Prostate gland (tissue), 2 donors: ENCODE measurements around the gene DPP9. TPM values are rescaled to one million over a fixed set of nuclear protein-coding genes. Genes with fewer than 3 reads are reported as not detected.
A peak's percentile ranks its signal among the peaks of the same experiment; 100 is the strongest.

Source experiments
- DNase-seq: peaks from one replicate; pipeline ENCODE4 v3.0.0-alpha.2; 2019; ENCODE audit warnings: low spot score
- H3K27ac ChIP-seq, 2 donors: fragments of 200-600 bp; sonication (generic); 2 replicates each; pipeline ENCODE4 v1.5.1; 2017 to 2019
- H3K27me3 ChIP-seq: fragments of 200-600 bp; sonication (generic); replicated peaks from 2 replicates; pipeline ENCODE4 v1.5.1; 2019; ENCODE audit not compliant: insufficient read depth
- H3K36me3 ChIP-seq, 2 donors: fragments of 200-600 bp; sonication (generic); 1 replicate in 1 of 2; 2 replicates in 1 of 2; pipeline versions ENCODE4 v1.5.1 to v1.8.1; 2017 to 2019
- H3K4me1 ChIP-seq: fragments of 200-600 bp; sonication (generic); replicated peaks from 2 replicates; pipeline ENCODE4 v1.5.1; 2019
- H3K4me3 ChIP-seq, 2 donors: fragments of 200-600 bp; sonication (generic); 2 replicates each; pipeline ENCODE4 v1.5.1; 2017 to 2019
- H3K9me3 ChIP-seq: fragments of 200-600 bp; sonication (generic); 2 replicates; pipeline ENCODE4 v1.5.1; 2017
- CTCF ChIP-seq, 4 experiments: fragments of 200-600 bp in 2 of 4; fragments of 450-650 bp in 2 of 4; sonication (generic) in 2 of 4; IDR thresholded peaks; 1 replicate in 3 of 4; 2 replicates in 1 of 4; pipeline ENCODE4 v1.5.1; 2016 to 2019; ENCODE audit warnings: antibody characterized with exemption in 4 of 4, mild to moderate bottlenecking in 2 of 4, moderate library complexity in 2 of 4
- POLR2AphosphoS5 ChIP-seq: sonication (generic); formaldehyde crosslinking; IDR thresholded peaks from one replicate; pipeline ENCODE4 v1.6.1; 2017; ENCODE audit warnings: antibody characterized with exemption
- WGBS: methylation state at CpG from one replicate; pipeline ENCODE4 v1.1.5; 2018; 5-methylcytosine and 5-hydroxymethylcytosine counted together
- intact Hi-C: fragments of 100-400 bp; cut with DNase I; formaldehyde crosslinking; loops from one replicate; pipeline ENCODE4 v1.14.2; 2022
- microRNA-seq: library from miRNA; unstranded; fragments of <30 nt; microRNA quantifications from one replicate; pipeline ENCODE4, GENCODE V29; 2016
- small RNA-seq, 2 donors: library from RNA; depleted of rRNA; stranded (forward); fragments of <200 nt; gene quantifications; one replicate each; pipeline ENCODE3, GENCODE V24; 2016
- total RNA-seq, 2 donors: library from RNA; depleted of rRNA; stranded (reverse); fragments of >200 nt; gene quantifications; one replicate each; pipeline ENCODE4 v1.1.0, GENCODE V29; 2016

Gene DPP9
- total RNA-seq, 2 donors from 2014 or later, result 53.5 to 116 TPM

DNA sequence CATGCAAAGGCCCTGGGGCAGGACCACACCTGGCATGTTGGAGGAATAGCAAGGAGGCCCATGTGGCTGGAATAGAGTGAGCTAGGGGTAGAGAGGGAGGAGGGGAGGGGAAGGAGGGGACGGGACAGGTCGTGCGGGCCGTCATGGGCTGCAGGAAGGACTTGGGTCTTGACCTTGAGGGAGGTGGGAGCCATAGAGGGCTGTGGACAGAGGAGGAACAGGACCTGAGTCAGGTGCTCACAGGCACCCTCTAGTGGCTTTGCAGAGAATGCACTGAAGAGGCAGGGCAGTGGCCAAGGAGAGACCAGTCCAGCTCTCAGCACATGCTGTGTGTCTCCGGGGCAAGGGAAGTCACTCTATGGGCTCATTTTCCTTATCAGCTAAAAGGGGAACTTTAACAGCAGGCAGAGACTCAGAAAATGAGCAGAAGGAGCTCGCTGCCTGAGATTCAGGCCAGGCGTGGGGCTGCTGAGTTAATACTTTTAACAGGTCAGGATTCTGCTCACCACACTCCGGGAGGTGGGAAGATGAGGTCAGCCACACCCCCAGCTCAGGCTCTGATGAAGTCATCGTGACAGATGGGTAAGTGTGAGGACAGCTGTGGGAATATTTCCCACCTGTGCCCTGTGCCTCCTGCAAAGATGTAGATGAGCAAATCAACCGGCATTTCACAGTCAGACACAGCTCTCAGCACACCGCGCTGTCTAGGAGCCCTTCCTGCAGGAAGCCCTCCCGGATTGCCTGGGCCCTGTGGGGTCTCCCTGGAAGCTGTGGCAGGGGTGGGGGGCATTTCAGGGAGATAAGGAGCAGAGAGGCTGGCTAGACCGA lies 90.3 kb downstream of the DPP9 start:
- no peaks in the 10 kb centered on the region for H3K9me3 ChIP-seq
- H3K4me1 ChIP-seq, result no peaks in the 10 kb centered on the region
- no peak overlapping the region for H3K27ac ChIP-seq
- no peaks in the 10 kb centered on the region for H3K27me3 ChIP-seq
- H3K36me3 ChIP-seq, result no peaks in the 10 kb centered on the region
- TF ChIP-seq CTCF (IDR thresholded peaks at IDR 0.05) (peak in 3 of 4 experiments; percentile 21 to 66 (median 43)), POLR2AphosphoS5 (no peak)
- 56% methylated on average over 14 of the region's 14 CpGs for WGBS
- intact Hi-C loops, result no loop called here
- DNase-seq, result no peak
- H3K4me3 ChIP-seq, result no peak overlapping the region

Small RNA genes within 50 kb of the gene (microRNA-seq; reads per million reads assigned to microRNA genes)
- 0.25 reads per million for gene MIR7-3

Small RNA genes within 50 kb of the gene (small RNA-seq; reads per million reads assigned to genes)
- 0 reads per million in 2 donors for gene MIR7-3

Other genes starting within 250 kb of the DPP9 start
- 10 to 100 TPM in 1 of 2 donors, 1 to 10 TPM in 1; 8.2 to 13.9 TPM for gene PLIN4, start 205.4 kb downstream of the DPP9 start, total RNA-seq
- 10 to 100 TPM; 23.2 to 26.8 TPM for gene PLIN5, start 188.6 kb downstream of the DPP9 start, total RNA-seq
- 1 to 10 TPM; 2.5 to 3.6 TPM for gene LRG1, start 183.8 kb downstream of the DPP9 start, total RNA-seq
- gene SEMA6B, start 164.2 kb downstream of the DPP9 start, total RNA-seq, result 1 to 10 TPM; 4.3 to 7.8 TPM
- 1 to 10 TPM; 4.0 to 6.2 TPM for gene TNFAIP8L1, start 84.3 kb downstream of the DPP9 start, total RNA-seq
- 100 to 1,000 TPM in 1 of 2 donors, 10 to 100 TPM in 1; 70.9 to 116 TPM for gene MYDGF, start 53.5 kb downstream of the DPP9 start, total RNA-seq
- gene FEM1A, start 67.9 kb upstream of the DPP9 start, total RNA-seq, result 10 to 100 TPM; 20.7 to 30.4 TPM
- 1 to 10 TPM; 8.3 to 9.1 TPM for gene TICAM1, start 107.9 kb upstream of the DPP9 start, total RNA-seq
- 10 to 100 TPM; 61.3 to 76.5 TPM for gene PLIN3, start 143.8 kb upstream of the DPP9 start, total RNA-seq
- gene ARRDC5, start 179.1 kb upstream of the DPP9 start, total RNA-seq, result 1 to 10 TPM in 1 of 2 donors, not detected in 1; 1.2 TPM
- gene UHRF1, start 185.7 kb upstream of the DPP9 start, total RNA-seq, result 1 to 10 TPM; 3.8 to 5.3 TPM
- 100 to 1,000 TPM in 1 of 2 donors, 10 to 100 TPM in 1; 74.6 to 136 TPM for gene KDM4B, start 245.3 kb upstream of the DPP9 start, total RNA-seq